GM12878 (cell line): Measurements from ENCODE around the gene C11orf65. TPM values are rescaled to one million over a fixed set of nuclear protein-coding genes. Genes with fewer than 3 reads are reported as not detected.

Experiments
- BRCA1 ChIP-seq: IDR thresholded peaks from 2 replicates; pipeline ENCODE4 v1.6.1; 2011; ENCODE audit warnings: low read depth, low read length, improper control_type of control experiment
- CBX5 ChIP-seq: sonication (generic); IDR thresholded peaks from 2 replicates; pipeline ENCODE4 v1.6.1; 2016; ENCODE audit warnings: low read depth, moderate library complexity, mild to moderate bottlenecking, inconsistent platforms
- EED ChIP-seq: sonication (generic); IDR thresholded peaks from 2 replicates; pipeline ENCODE4 v1.6.1; 2016; ENCODE audit warnings: antibody characterized with exemption, low read depth
- FOXM1 ChIP-seq: IDR thresholded peaks from 2 replicates; pipeline ENCODE4 v1.6.1; 2012; ENCODE audit warnings: low read depth, mild to moderate bottlenecking, inconsistent platforms, low read length, moderate library complexity
- IKZF2 ChIP-seq, 2 experiments: fragments of 450-650 bp; IDR thresholded peaks; 2 replicates each; pipeline ENCODE4 v1.6.1; 2017; ENCODE audit warnings: mild to moderate bottlenecking in 2 of 2, moderate library complexity in 2 of 2
- IRF4 ChIP-seq: IDR thresholded peaks from 2 replicates; pipeline ENCODE4 v1.6.1; 2011; ENCODE audit warnings: low read depth, low read length
- MEF2B ChIP-seq: fragments of 450-650 bp; IDR thresholded peaks from 2 replicates; pipeline ENCODE4 v1.6.1; 2018; ENCODE audit warnings: mild to moderate bottlenecking, moderate library complexity; ENCODE audit not compliant: partially characterized antibody, poor library complexity, severe bottlenecking
- MYC ChIP-seq: IDR thresholded peaks from 2 replicates; pipeline ENCODE4 v1.6.1; 2011; ENCODE audit warnings: mild to moderate bottlenecking, low read length, moderate library complexity, inconsistent platforms; ENCODE audit not compliant: insufficient read depth, insufficient replicate concordance, insufficient read length, severe bottlenecking
- RUNX3 ChIP-seq: IDR thresholded peaks from 2 replicates; pipeline ENCODE4 v1.6.1; 2012; ENCODE audit warnings: low read length, inconsistent platforms
- SIN3A ChIP-seq: IDR thresholded peaks from 2 replicates; pipeline ENCODE4 v1.6.1; 2012; ENCODE audit warnings: low read depth, low read length, improper control_type of control experiment
- SREBF1 ChIP-seq: IDR thresholded peaks from 2 replicates; pipeline ENCODE4 v1.6.1; 2012; ENCODE audit warnings: mild to moderate bottlenecking, low read length
- SREBF2 ChIP-seq: IDR thresholded peaks from 2 replicates; pipeline ENCODE4 v1.6.1; 2012; ENCODE audit warnings: mild to moderate bottlenecking, low read length
- TCF12 ChIP-seq: IDR thresholded peaks from 2 replicates; pipeline ENCODE4 v1.6.1; 2011; ENCODE audit warnings: low read depth, mild to moderate bottlenecking, low read length
- USF2 ChIP-seq: IDR thresholded peaks from 2 replicates; pipeline ENCODE4 v1.6.1; 2011; ENCODE audit warnings: low read depth, low read length, improper control_type of control experiment, borderline replicate concordance
- ZBTB4 ChIP-seq: fragments of 450-650 bp; formaldehyde crosslinking; IDR thresholded peaks from 2 replicates; pipeline ENCODE4 v1.4.0; 2022; ENCODE audit warnings: mild to moderate bottlenecking, moderate library complexity
- ZNF592 ChIP-seq: fragments of 450-650 bp; IDR thresholded peaks from 2 replicates; pipeline ENCODE4 v1.6.1; 2017; ENCODE audit warnings: mild to moderate bottlenecking, moderate library complexity
- ZNF687 ChIP-seq: fragments of 450-650 bp; IDR thresholded peaks from 2 replicates; pipeline ENCODE4 v1.6.1; 2017; ENCODE audit warnings: mild to moderate bottlenecking, moderate library complexity
- polyA plus RNA-seq, 11 experiments: library from polyadenylated mRNA; depleted of rRNA in 4 of 11; unstranded in 6 of 11; stranded (reverse) in 5 of 11; fragments of >200 nt; fragmentation: Nextera tagmentation in 4 of 11; fragmentation: Illumina TruSeq in 1 of 11; extraction: Ambion mirVana in 4 of 11; extraction: Trizol in 1 of 11; gene quantifications; 1 replicate in 1 of 11; 2 replicates in 10 of 11; pipeline versions ENCODE4 v1.2.1 to v1.2.3, GENCODE V29; 2011 to 2016; ENCODE audit warnings: inconsistent platforms in 2 of 11, missing spikeins in 2 of 11, low read depth in 1 of 11
- total RNA-seq, 4 experiments: library from RNA; depleted of rRNA in 3 of 4; stranded (reverse); fragments of >200 nt in 3 of 4; fragmentation: Illumina TruSeq in 1 of 4; extraction: Trizol in 1 of 4; gene quantifications; 2 replicates each; pipeline versions ENCODE4 v1.2.1 to v1.2.3, GENCODE V29; 2013 to 2021

C11orf65 gene
- total and polyA plus RNA-seq, 10 of the 15 experiments (the other 5 are each of a cell fraction or from before 2014, with no cell fraction given) = 0.71 to 2.0 (median 1.2) TPM

- TF ChIP-seq ZNF592 (0 out of 2 replicates have a peak, but pooled peaks have one; percentile 69), CBX5 (no peak), TCF12 (0 out of 2 replicates have a peak, but pooled peaks have one; percentile 15), FOXM1 (no peak), IKZF2 (IDR thresholded peaks at IDR 0.05) (peak; percentile 51 to 59; a peak in 3 of 4 replicates), SIN3A (no peak; the same call in 1 of the 2 replicates), MEF2B (no peak), ZBTB4 (no peak), SREBF1 (no peak), IRF4 (no peak), EED (no peak), ZNF687 (peak; percentile 13; the same call in 1 of the 2 replicates), RUNX3 (peak; percentile 16; the same call in 1 of the 2 replicates), USF2 (no peak), MYC (peak; percentile 9), SREBF2 (no peak), BRCA1 (no peak)
Measured at GRCh38 chr11:108498046-108498815, 30.9 kb upstream of the C11orf65 start, which contains the start of gene POGLUT3 (continued).
